ENCODE results near the gene PADI4.

The PADI4 gene

DNA sequence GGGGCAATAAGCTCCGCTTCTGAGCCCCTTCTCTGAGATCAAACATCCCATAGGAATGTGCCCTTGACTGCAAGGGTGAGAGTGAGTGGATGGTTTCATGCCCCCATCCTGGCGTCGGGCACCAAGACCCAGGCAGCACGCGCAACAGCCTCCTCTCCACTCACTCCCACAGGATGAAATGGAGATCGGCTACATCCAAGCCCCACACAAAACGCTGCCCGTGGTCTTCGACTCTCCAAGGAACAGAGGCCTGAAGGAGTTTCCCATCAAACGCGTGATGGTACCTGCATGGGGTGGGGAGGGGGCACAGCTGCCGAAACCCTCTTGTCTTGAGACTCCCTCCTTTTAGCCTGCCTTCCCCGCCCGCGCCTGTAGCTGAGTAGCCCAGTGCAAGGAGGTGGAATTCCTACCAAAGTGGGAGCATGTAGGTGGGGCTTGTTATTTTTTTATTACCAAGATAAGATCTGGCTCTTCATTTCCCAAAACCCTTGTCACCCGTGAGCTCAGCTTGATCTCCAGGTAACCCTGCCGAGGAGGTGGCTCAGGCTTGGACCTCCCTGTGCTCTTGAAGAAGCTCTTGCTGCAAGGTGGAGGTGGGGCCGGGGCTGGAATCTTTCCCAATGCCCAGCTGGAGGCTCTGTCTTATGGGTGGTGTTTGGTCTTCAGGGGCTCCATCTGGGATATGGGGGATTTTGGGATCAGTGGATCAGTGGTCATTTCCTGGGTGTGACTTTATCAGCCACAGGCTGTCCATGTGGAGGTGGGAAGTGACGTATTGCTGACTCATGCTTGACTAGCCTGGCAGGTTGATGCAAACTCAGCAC is 40.0 kb downstream of the PADI4 start:
- TF ChIP-seq, protein P1, sequence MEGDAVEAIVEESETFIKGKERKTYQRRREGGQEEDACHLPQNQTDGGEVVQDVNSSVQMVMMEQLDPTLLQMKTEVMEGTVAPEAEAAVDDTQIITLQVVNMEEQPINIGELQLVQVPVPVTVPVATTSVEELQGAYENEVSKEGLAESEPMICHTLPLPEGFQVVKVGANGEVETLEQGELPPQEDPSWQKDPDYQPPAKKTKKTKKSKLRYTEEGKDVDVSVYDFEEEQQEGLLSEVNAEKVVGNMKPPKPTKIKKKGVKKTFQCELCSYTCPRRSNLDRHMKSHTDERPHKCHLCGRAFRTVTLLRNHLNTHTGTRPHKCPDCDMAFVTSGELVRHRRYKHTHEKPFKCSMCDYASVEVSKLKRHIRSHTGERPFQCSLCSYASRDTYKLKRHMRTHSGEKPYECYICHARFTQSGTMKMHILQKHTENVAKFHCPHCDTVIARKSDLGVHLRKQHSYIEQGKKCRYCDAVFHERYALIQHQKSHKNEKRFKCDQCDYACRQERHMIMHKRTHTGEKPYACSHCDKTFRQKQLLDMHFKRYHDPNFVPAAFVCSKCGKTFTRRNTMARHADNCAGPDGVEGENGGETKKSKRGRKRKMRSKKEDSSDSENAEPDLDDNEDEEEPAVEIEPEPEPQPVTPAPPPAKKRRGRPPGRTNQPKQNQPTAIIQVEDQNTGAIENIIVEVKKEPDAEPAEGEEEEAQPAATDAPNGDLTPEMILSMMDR (IDR thresholded peaks at IDR 0.05; ENCODE audit: borderline replicate concordance, insufficient read depth, low read depth, low read length): no peak
- no peak overlapping the region for H3K4me3 ChIP-seq (ENCODE audit: low read depth, low read length)

DNA sequence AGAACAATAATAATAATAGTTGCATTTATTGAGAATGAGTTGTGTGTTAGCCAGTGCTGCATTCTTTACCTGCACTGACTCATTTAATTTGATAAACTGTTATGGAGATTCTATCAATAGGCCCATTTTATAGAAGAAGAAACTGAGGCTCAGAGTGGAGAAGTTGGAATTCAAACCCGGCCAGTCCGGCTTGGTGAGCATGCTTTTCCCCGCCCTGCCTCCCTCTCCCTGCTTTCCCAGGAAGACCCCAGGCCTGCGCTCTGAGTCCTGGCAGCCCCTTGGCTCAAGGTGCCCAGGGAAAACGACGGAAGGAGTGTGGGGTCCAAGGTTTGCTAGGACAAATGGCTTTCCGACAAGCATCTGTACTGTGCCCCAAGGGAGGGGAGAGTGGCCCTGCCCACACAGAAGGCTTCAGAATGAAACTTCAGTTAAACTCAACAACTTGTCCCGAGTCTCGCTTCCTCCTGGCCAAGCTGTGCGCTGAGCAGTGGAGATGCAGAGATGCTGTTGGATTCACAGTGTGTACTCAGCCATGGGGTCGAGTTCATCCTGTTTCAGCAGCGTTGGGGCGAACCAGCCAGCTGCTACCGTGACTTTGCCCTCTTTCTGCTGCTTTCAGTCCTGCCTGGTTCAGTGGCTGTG is 40.7 kb downstream of the PADI4 start:
- TF ChIP-seq, protein P1 (IDR thresholded peaks at IDR 0.05; ENCODE audit: borderline replicate concordance, insufficient read depth, low read depth, low read length): no peak
- no peak overlapping the region for H3K4me3 ChIP-seq (ENCODE audit: low read depth, low read length)

DNA sequence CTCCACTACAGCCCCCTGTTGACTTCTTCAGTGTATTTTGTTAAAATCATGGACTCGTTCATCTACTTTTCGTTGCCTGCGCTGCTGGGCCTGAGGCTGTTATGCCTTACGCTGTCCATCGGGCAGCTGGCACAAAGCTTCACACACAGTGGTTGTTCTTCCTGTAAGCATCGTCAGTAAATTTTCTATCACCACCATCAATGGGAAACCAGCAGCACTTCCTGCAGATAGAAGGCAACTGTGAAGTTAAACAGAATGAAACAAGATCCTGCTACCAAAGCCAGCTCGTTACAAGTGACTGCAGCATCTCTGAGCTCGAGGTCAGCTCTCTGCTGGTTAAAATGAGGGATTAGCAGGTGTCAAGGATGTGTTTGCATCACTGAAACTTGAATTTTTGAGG is 42.1 kb downstream of the PADI4 start:
- no peak overlapping the region for H3K4me3 ChIP-seq (ENCODE audit: low read depth, low read length)
- TF ChIP-seq, protein P1 (IDR thresholded peaks at IDR 0.05; ENCODE audit: borderline replicate concordance, insufficient read depth, low read depth, low read length): no peak

DNA sequence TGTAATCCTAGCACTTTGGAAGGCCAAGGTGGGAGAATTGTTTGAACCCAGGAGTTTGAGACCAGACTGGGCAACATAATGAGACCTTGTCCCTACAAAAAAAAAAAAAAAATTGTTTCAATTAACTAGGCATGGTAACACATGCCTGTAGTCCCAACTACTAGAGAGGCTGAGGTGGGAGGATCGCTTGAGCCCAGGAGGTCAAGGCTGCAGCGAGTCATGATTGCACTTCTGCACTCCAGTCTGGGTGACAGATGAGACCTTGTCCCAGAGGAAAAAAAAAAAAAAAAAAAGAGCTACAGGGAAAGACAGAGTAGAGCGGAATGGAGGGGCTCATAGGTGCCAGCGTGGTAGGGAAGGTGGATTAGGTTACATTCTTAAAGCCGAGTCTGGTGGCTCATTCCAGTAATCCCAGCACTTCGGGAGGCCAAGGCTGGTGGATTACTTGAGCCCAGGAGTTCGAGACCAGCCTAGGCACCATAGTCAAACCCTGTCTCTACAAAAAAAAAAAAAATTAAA is 43.0 kb downstream of the PADI4 start:
- TF ChIP-seq, protein P1 (IDR thresholded peaks at IDR 0.05; ENCODE audit: borderline replicate concordance, insufficient read depth, low read depth, low read length): no peak
- no peak overlapping the region for H3K4me3 ChIP-seq (ENCODE audit: low read depth, low read length)

DNA sequence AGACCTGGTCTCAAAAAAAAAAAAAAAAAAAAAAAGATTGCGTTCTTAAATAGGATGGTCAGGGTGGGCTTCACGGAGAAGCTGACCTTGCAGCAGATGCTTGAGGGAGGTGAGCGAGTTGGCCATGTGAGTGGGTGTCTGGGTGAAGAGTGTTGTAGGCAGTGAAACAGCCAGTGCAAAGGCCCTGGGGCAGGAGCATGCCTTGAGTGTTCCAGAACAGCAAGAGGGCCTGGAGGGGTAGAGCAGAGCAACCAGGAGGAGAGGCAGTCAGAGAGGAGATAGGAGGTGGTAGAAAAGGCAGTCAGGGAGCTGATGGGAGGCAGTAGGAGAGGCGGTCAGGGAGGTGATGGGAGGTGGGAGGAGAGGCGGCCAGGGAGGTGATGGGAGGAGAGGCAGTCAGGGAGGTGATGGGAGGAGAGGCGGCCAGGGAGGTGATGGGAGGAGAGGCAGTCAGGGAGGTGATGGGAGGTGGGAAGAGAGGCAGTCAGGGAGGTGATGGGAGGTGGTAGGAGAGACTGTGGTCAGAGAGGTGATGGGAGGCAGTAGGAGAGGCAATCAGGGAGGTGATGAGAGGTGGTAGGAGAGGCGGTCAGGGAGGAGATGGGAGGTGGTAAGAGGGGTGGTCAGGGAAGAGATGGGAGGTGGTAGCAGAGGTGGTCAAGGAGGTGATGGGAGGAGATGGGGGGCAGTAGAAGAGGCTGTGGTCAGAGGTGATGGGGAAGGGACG is 43.8 kb downstream of the PADI4 start:
- no peak overlapping the region for H3K4me3 ChIP-seq (ENCODE audit: low read depth, low read length)
- TF ChIP-seq, protein P1 (IDR thresholded peaks at IDR 0.05; ENCODE audit: borderline replicate concordance, insufficient read depth, low read depth, low read length): no peak

DNA sequence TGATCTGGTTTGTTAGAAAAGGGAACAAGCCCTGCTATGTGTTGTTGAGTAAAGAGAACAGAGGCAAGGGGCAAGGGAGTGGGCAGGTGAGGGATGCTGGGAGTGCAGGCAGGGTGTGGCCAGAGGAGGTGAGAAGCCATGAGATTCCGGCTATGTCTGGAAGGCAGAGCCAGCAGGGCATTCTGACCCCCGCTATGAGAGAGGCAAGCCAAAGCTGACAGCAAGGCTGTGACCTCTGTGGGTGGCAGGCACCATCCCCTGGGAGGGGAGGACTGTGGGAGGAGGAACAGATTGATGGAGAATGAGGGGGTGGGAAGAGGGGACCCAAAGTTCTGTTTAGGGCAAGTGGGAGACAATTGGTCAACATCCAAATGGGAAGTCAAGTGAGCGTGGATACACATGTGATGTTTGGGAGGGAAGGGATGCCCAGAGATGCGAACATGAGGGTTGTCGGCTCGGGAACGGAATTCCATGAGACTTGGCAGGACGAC is 44.5 kb downstream of the PADI4 start:
- TF ChIP-seq, protein P1 (IDR thresholded peaks at IDR 0.05; ENCODE audit: borderline replicate concordance, insufficient read depth, low read depth, low read length): no peak
- H3K4me3 ChIP-seq (ENCODE audit: low read depth, low read length): no peak overlapping the region

Data from GM12875 (cell line).